Fibroblast of villous mesenchyme (primary cell): ENCODE data around the gene LIN7A. TPM values are rescaled to one million over a fixed set of nuclear protein-coding genes. Genes with fewer than 3 reads are reported as not detected.
A peak's percentile ranks its signal among the peaks of the same experiment; 100 is the strongest.

Experiments used
- DNase-seq: peaks from one replicate; pipeline ENCODE4 v3.0.0-alpha.2; 2010; ENCODE audit warnings: low read depth
- H3K4me3 ChIP-seq: 2 replicates; pipeline ENCODE4 v1.5.1; 2011; ENCODE audit warnings: low read depth, mild to moderate bottlenecking, low read length
- CTCF ChIP-seq: IDR thresholded peaks from 2 replicates; pipeline ENCODE4 v1.5.1; 2012; ENCODE audit warnings: low read depth, mild to moderate bottlenecking, low read length; ENCODE audit not compliant: insufficient read depth
- total RNA-seq: library from RNA; depleted of rRNA; stranded (reverse); fragments of >200 nt; gene quantifications from 2 replicates; pipeline ENCODE4 v1.2.3, GENCODE V29; 2012

LIN7A gene
- total RNA-seq: 6.4 and 10.4 TPM in 2 replicates

GRCh38 chr12:80937391-80938238, at the start of gene LIN7A:
LIN7A (minus strand) TSS chr12:80937934; CDS start chr12:80937722, 212 bp downstream.
- DNase-seq: peak; percentile 36
- no peak for TF ChIP-seq CTCF

GRCh38 chr12:80986224-80986623, 48.5 kb upstream of the LIN7A start:
- H3K4me3 ChIP-seq: no peak overlapping the region
- DNase-seq: peak; percentile 2
- no peak for TF ChIP-seq CTCF

More at GRCh38 chr12:80937391-80938238, at the start of gene LIN7A:
- peak within 1 kb of the TSS; percentile 74 for H3K4me3 ChIP-seq

GRCh38 chr12:80979816-80980215, 42.1 kb upstream of the LIN7A start:
- no peak for DNase-seq
- H3K4me3 ChIP-seq: no peak overlapping the region
- TF ChIP-seq CTCF: no peak

GRCh38 chr12:80979251-80979650, 41.5 kb upstream of the LIN7A start:
- no peak for DNase-seq
- TF ChIP-seq CTCF: no peak

GRCh38 chr12:80977346-80977745, 39.6 kb upstream of the LIN7A start:
- DNase-seq: no peak
- TF ChIP-seq CTCF: no peak
- H3K4me3 ChIP-seq: no peak overlapping the region

More at GRCh38 chr12:80979251-80979650, 41.5 kb upstream of the LIN7A start:
- H3K4me3 ChIP-seq: no peak overlapping the region

GRCh38 chr12:80968326-80968725, 30.6 kb upstream of the LIN7A start:
- no peak overlapping the region for H3K4me3 ChIP-seq
- peak; percentile 55 for DNase-seq
- no peak for TF ChIP-seq CTCF

- no peak for DNase-seq
- TF ChIP-seq CTCF: no peak
- H3K4me3 ChIP-seq: no peak overlapping the region
Measured at GRCh38 chr12:80967565-80967964, 29.8 kb upstream of the LIN7A start.
